Neural cell (in vitro differentiated cells): ENCODE results near the gene F9.

Experiments used
- EP300 ChIP-seq: fragments of 450-650 bp; conservative IDR thresholded peaks from 2 replicates; pipeline ENCODE4 v1.6.1; 2014; ENCODE audit warnings: antibody characterized with exemption, mild to moderate bottlenecking, moderate library complexity; ENCODE audit not compliant: poor library complexity, severe bottlenecking
- EZH2 ChIP-seq: fragments of 200-600, 300-800 bp; shearing (Covaris generic), sonication (generic); IDR thresholded peaks from 2 replicates; pipeline ENCODE4 v1.6.1; 2014; ENCODE audit warnings: antibody characterized with exemption, low read length, borderline replicate concordance, mild to moderate bottlenecking; ENCODE audit not compliant: insufficient read depth, poor library complexity, severe bottlenecking
- MXI1 ChIP-seq: fragments of 450-650 bp; conservative IDR thresholded peaks from 2 replicates; pipeline ENCODE4 v1.6.1; 2014; ENCODE audit warnings: antibody characterized with exemption, mild to moderate bottlenecking; ENCODE audit not compliant: poor library complexity, severe bottlenecking
- POLR2AphosphoS5 ChIP-seq: IDR thresholded peaks from 2 replicates; pipeline ENCODE4 v1.6.1; 2012
- RAD21 ChIP-seq: fragments of 450-650 bp; conservative IDR thresholded peaks from 2 replicates; pipeline ENCODE4 v1.6.1; 2014; ENCODE audit warnings: antibody characterized with exemption, mild to moderate bottlenecking, moderate library complexity
- REST ChIP-seq: IDR thresholded peaks from 2 replicates; pipeline ENCODE4 v1.6.1; 2012; ENCODE audit warnings: borderline replicate concordance
- SMC3 ChIP-seq: fragments of 450-650 bp; conservative IDR thresholded peaks from 2 replicates; pipeline ENCODE4 v1.6.1; 2014; ENCODE audit warnings: antibody characterized with exemption, mild to moderate bottlenecking, moderate library complexity; ENCODE audit not compliant: poor library complexity
- TAF1 ChIP-seq: IDR thresholded peaks from 2 replicates; pipeline ENCODE4 v1.6.1; 2012; ENCODE audit warnings: low read depth
- TF ChIP-seq, protein P1 (sequence below): fragments of 450-650 bp; IDR thresholded peaks from 2 replicates; pipeline ENCODE4 v1.5.1; 2014; ENCODE audit warnings: antibody characterized with exemption, mild to moderate bottlenecking, moderate library complexity; ENCODE audit not compliant: poor library complexity, severe bottlenecking

- TF ChIP-seq RAD21 (no peak), EZH2 (no peak), EP300 (no peak), TAF1 (no peak), POLR2AphosphoS5 (no peak), REST (no peak), SMC3 (no peak), MXI1 (no peak)
- TF ChIP-seq, protein P1, sequence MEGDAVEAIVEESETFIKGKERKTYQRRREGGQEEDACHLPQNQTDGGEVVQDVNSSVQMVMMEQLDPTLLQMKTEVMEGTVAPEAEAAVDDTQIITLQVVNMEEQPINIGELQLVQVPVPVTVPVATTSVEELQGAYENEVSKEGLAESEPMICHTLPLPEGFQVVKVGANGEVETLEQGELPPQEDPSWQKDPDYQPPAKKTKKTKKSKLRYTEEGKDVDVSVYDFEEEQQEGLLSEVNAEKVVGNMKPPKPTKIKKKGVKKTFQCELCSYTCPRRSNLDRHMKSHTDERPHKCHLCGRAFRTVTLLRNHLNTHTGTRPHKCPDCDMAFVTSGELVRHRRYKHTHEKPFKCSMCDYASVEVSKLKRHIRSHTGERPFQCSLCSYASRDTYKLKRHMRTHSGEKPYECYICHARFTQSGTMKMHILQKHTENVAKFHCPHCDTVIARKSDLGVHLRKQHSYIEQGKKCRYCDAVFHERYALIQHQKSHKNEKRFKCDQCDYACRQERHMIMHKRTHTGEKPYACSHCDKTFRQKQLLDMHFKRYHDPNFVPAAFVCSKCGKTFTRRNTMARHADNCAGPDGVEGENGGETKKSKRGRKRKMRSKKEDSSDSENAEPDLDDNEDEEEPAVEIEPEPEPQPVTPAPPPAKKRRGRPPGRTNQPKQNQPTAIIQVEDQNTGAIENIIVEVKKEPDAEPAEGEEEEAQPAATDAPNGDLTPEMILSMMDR: no peak
Measured at GRCh38 chrX:139554991-139555675, 24.6 kb downstream of the F9 start.
